GM12878 (cell line): ENCODE measurements around the gene DAZAP2. TPM values are rescaled to one million over a fixed set of nuclear protein-coding genes. Genes with fewer than 3 reads are reported as not detected.

Source experiments
- ATAC-seq: fragments of 200-7000 bp; cut with Tn5 transposase; 3 replicates; pipeline ENCODE4 v1.9.1; 2020; ENCODE audit warnings: mild to moderate bottlenecking, moderate library complexity
- BruUV-seq: library from RNA; stranded (reverse); fragments of 400-500 nt; replicated peaks from 2 replicates; lab custom pipeline; 2021; lab: Mats Ljungman, UMichigan
- CTCF ChIA-PET: fragments of 300-600 bp; sonication (Branson Sonifier 250); formaldehyde crosslinking; extraction: SDS; loops from one replicate; lab custom pipeline; 2021; ENCODE audit warnings: inconsistent platforms; lab: Yijun Ruan, JAX
- POLR2A ChIA-PET: fragments of 350-600 bp; formaldehyde crosslinking; extraction: SDS; loops from one replicate; lab custom pipeline; 2021; ENCODE audit warnings: inconsistent platforms; lab: Charles Lee
- RAD21 ChIA-PET: fragments of 300-600 bp; sonication (Branson Sonifier 250); formaldehyde crosslinking; loops from one replicate; lab custom pipeline; 2023; ENCODE audit warnings: antibody characterized with exemption; ENCODE audit not compliant: unreplicated experiment; lab: Charles Lee
- SMC1A ChIA-PET: fragments of 300-600 bp; sonication (Branson Sonifier 250); formaldehyde crosslinking; loops from one replicate; lab custom pipeline; 2023; ENCODE audit not compliant: unreplicated experiment, uncharacterized antibody; lab: Charles Lee
- DNase-seq: peaks from one replicate; pipeline ENCODE4 v3.0.0-alpha.2; 2011; ENCODE audit warnings: low read depth, low spot score
- FAIRE-seq: peaks from 3 replicates; lab custom pipeline; 2011; peaks lifted over from hg19 to GRCh38; lab: Jason Lieb, UNC
- H2AFZ ChIP-seq: 2 replicates; pipeline ENCODE4 v1.6.0; 2011; ENCODE audit warnings: low read depth, low read length, control low read depth; ENCODE audit not compliant: control insufficient read depth
- H3K27ac ChIP-seq: 2 replicates; pipeline ENCODE4 v1.5.1; 2011; ENCODE audit warnings: control low read depth; ENCODE audit not compliant: control insufficient read depth, insufficient read depth
- H3K27me3 ChIP-seq, 2 experiments: replicated peaks in 1 of 2; 2 replicates each; pipeline versions ENCODE4 v1.6.0 to v1.6.1; 2011; ENCODE audit warnings: low read length in 1 of 2; ENCODE audit not compliant: control insufficient read depth in 2 of 2, insufficient read depth in 2 of 2
- H3K36me3 ChIP-seq, 2 experiments: 2 replicates each; pipeline ENCODE4 v1.5.1; 2011; ENCODE audit warnings: low read length in 1 of 2; ENCODE audit not compliant: control insufficient read depth in 2 of 2, insufficient read depth in 2 of 2
- H3K4me1 ChIP-seq: 2 replicates; pipeline ENCODE4 v1.6.1; 2011; ENCODE audit warnings: mild to moderate bottlenecking, low read length, moderate library complexity, mixed read lengths; ENCODE audit not compliant: control insufficient read depth, insufficient read depth
- H3K4me2 ChIP-seq: 2 replicates; pipeline ENCODE4 v1.6.0; 2011; ENCODE audit warnings: control low read depth; ENCODE audit not compliant: control insufficient read depth, insufficient read depth
- H3K4me3 ChIP-seq: fragments of 200-600 bp; sonication (generic); 2 replicates; pipeline ENCODE4 v1.5.1; 2016
- H3K79me2 ChIP-seq: 2 replicates; pipeline ENCODE4 v1.6.0; 2011; ENCODE audit warnings: low read length; ENCODE audit not compliant: control insufficient read depth, insufficient read depth
- H3K9ac ChIP-seq: 2 replicates; pipeline ENCODE4 v1.8.0; 2011; ENCODE audit warnings: low read length, control low read depth, mixed read lengths; ENCODE audit not compliant: control insufficient read depth, insufficient read depth
- H3K9me3 ChIP-seq: replicated peaks from 3 replicates; pipeline ENCODE4 v1.5.1; 2011; ENCODE audit warnings: mild to moderate bottlenecking, low read length; ENCODE audit not compliant: control insufficient read depth, insufficient read depth
- H4K20me1 ChIP-seq: 2 replicates; pipeline ENCODE4 v1.6.0; 2011; ENCODE audit not compliant: control insufficient read depth, insufficient read depth
- ATF3 ChIP-seq: IDR thresholded peaks from 2 replicates; pipeline ENCODE4 v1.6.1; 2011; ENCODE audit warnings: low read depth, mild to moderate bottlenecking, low read length, moderate library complexity, borderline replicate concordance; ENCODE audit errors: extremely low read depth
- ATF7 ChIP-seq: fragments of 450-650 bp; IDR thresholded peaks from 2 replicates; pipeline ENCODE4 v1.6.1; 2016; ENCODE audit warnings: low read depth, mild to moderate bottlenecking
- IRF4 ChIP-seq: IDR thresholded peaks from 2 replicates; pipeline ENCODE4 v1.6.1; 2011; ENCODE audit warnings: low read depth, low read length
- MYB ChIP-seq: fragments of 150-350 bp; IDR thresholded peaks from 2 replicates; pipeline ENCODE4 v1.6.1; 2014; ENCODE audit warnings: mild to moderate bottlenecking, low read depth, low read length, borderline replicate concordance
- PAX8 ChIP-seq: fragments of 450-650 bp; IDR thresholded peaks from 2 replicates; pipeline ENCODE4 v1.6.1; 2017; ENCODE audit warnings: mild to moderate bottlenecking, moderate library complexity
- SREBF2 ChIP-seq: IDR thresholded peaks from 2 replicates; pipeline ENCODE4 v1.6.1; 2012; ENCODE audit warnings: mild to moderate bottlenecking, low read length
- ZNF217 ChIP-seq: fragments of 450-650 bp; IDR thresholded peaks from 2 replicates; pipeline ENCODE4 v1.6.1; 2017; ENCODE audit warnings: antibody characterized with exemption, mild to moderate bottlenecking
- whole genome bisulfite sequencing: methylation state at CpG from one replicate; pipeline ENCODE4 v1.1.6; 2016; ENCODE audit warnings: low lambda C conversion rate; ENCODE audit not compliant: insufficient replicate concordance, insufficient coverage; ENCODE audit errors: missing lambda C conversion rate; 5-methylcytosine and 5-hydroxymethylcytosine counted together
- in situ Hi-C: fragments of 300-500 bp; cut with MboI; formaldehyde crosslinking; loops from 9 replicates; pipeline ENCODE4 v1.14.3; 2018; ENCODE audit warnings: mixed read lengths
- intact Hi-C: fragments of 100-400 bp; cut with micrococcal nuclease; formaldehyde crosslinking; loops from one replicate; pipeline ENCODE4 v1.14.2; 2022; ENCODE audit not compliant: unreplicated experiment
- polyA plus RNA-seq, 11 experiments: library from polyadenylated mRNA; depleted of rRNA in 4 of 11; unstranded in 6 of 11; stranded (reverse) in 5 of 11; fragments of >200 nt; fragmentation: Nextera tagmentation in 4 of 11; fragmentation: Illumina TruSeq in 1 of 11; extraction: Ambion mirVana in 4 of 11; extraction: Trizol in 1 of 11; gene quantifications; 1 replicate in 1 of 11; 2 replicates in 10 of 11; pipeline versions ENCODE4 v1.2.1 to v1.2.3, GENCODE V29; 2011 to 2016; ENCODE audit warnings: inconsistent platforms in 2 of 11, missing spikeins in 2 of 11, low read depth in 1 of 11
- total RNA-seq, 4 experiments: library from RNA; depleted of rRNA in 3 of 4; stranded (reverse); fragments of >200 nt in 3 of 4; fragmentation: Illumina TruSeq in 1 of 4; extraction: Trizol in 1 of 4; gene quantifications; 2 replicates each; pipeline versions ENCODE4 v1.2.1 to v1.2.3, GENCODE V29; 2013 to 2021
- TF ChIP-seq, protein P1 (sequence below): fragments of 450-650 bp; formaldehyde crosslinking; IDR thresholded peaks from 2 replicates; pipeline ENCODE4 v1.4.0; 2020; ENCODE audit warnings: mild to moderate bottlenecking, moderate library complexity

The DAZAP2 gene
- total and polyA plus RNA-seq, 10 of the 15 experiments (the other 5 are each of a cell fraction or from before 2014, with no cell fraction given), result 71.0 to 267 (median 158) TPM

DNA sequence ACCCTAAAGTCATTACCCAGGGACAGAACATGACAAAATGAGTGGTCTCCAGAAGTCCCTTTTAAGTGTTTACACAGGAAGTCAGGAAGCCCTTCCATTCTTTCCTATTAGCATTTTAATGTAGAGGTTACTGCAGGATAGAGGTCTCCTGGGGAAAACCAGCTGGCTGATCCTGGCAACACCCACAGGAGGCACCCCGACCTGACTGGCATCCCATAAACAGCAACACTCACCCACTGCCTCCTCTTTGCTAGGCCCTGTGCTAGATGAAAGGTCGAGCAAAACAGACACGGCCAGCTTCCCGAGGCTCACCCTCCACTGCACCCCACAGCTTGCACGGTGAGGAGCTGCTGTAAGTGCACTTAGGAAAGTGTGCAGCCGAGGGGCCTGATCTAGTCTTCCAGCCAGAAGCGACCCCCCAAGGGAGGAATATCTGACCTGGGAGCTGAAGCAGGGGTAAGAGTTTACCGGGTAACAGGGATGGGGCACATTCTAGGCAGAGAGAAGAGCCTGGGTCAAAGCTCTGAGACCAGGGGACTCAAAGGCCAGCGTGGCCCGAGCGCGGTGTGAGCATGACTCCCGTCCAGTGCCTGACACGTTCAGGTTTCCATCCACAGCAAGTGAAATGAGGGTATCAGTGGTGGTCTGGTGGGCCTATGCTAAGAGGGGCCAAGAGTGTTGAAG, 9.0 kb downstream of the DAZAP2 start:
- Histone ChIP-seq H3K27me3 (no peaks in the 10 kb centered on the region), H3K27ac (no peak overlapping the region), H3K9me3 (no peaks in the 10 kb centered on the region), H3K9ac (no peak overlapping the region), H3K36me3 (peaks cover 0 to 16% of the 10 kb centered on the region in 2 experiments; a peak in 2 of 4 replicates), H4K20me1 (no peaks in the 10 kb centered on the region), H3K79me2 (no peaks in the 10 kb centered on the region), H3K4me1 (peaks cover 10% of the 10 kb centered on the region), H3K4me3 (no peak overlapping the region), H3K4me2 (no peak overlapping the region), H2AFZ (no peak overlapping the region)
- ChIA-PET RAD21 (interaction anchor here (1.1 to 1.7 kb wide), 2 partner anchors 94 to 162 kb away, joined by 3 to 4 read pairs; no protein-coding TSS in a partner anchor), CTCF (interaction anchor here (0.8 kb wide), 1 partner anchor 94 kb away, joined by 3 read pairs; no protein-coding TSS in a partner anchor), POLR2A (no interaction called here), SMC1A (interaction anchor here (0.6 kb wide), 1 partner anchor 94 kb away, joined by 3 read pairs; no protein-coding TSS in a partner anchor)
- no TSS peak for BruUV-seq
- FAIRE-seq (no peak), ATAC-seq (peak; percentile 11; the same call in 2 of the 3 replicates), DNase-seq (no peak)
- intact Hi-C loops (no loop called here), in situ Hi-C loops (no loop called here)
- WGBS, result 80% methylated on average over 14 of the region's 14 CpGs
- TF ChIP-seq PAX8 (no peak), MYB (no peak), ATF3 (no peak), IRF4 (no peak)

DNA sequence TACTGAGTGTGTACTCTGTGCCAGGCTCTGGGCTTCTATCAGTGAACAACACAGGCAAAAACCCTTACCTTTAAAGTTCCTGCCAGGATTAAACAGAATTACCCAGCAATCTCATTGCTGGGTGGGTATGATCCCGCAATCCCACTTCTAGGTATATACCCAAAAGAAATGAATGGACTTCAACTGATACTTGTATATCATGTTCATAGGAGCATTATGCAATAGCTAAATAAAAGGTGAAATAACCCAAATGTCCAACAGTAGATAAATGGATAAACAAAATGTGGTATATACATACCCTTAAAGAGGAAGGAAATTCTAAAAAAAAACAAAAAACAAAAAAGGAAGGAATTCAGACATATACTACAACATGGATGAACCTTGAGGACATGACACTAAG, 14.7 kb downstream of the DAZAP2 start:
- CTCF ChIA-PET, result interaction anchor here (0.5 to 2.9 kb wide), 23 partner anchors 9 to 1142 kb away, joined by 3 to 29 read pairs (median 5); partner anchors contain the start of genes COX14, DAZAP2, LETMD1 and SMAGP
- 95% methylated on average over 1 of the region's 1 CpG for WGBS
- Histone ChIP-seq H3K79me2 (no peaks in the 10 kb centered on the region), H3K27ac (no peak overlapping the region), H3K27me3 (no peaks in the 10 kb centered on the region), H2AFZ (no peak overlapping the region), H3K9me3 (no peaks in the 10 kb centered on the region), H3K4me3 (no peak overlapping the region), H3K36me3 (no peaks in the 10 kb centered on the region), H4K20me1 (no peaks in the 10 kb centered on the region), H3K9ac (no peak overlapping the region), H3K4me2 (no peak overlapping the region), H3K4me1 (no peaks in the 10 kb centered on the region)
- intact Hi-C loops, result loop anchor here (5.0 to 10.0 kb wide), 2 partner anchors 206 to 428 kb away; partner anchors contain the start of gene LETMD1
- SMC1A ChIA-PET, result interaction anchor here (0.7 to 2.6 kb wide), 12 partner anchors 10 to 425 kb away, joined by 3 to 11 read pairs (median 4); partner anchors contain the start of genes DAZAP2, POU6F1 and SLC11A2
- in situ Hi-C loops, result no loop called here
- RAD21 ChIA-PET, result interaction anchor here (0.5 to 1.6 kb wide), 7 partner anchors 9 to 741 kb away, joined by 3 to 8 read pairs (median 3); no protein-coding TSS in a partner anchor
- ATAC-seq, result no peak
- no peak for FAIRE-seq
- DNase-seq, result no peak
- BruUV-seq, result no TSS peak
- POLR2A ChIA-PET, result interaction anchor here (0.6 kb wide), 1 partner anchor 14 kb away, joined by 4 read pairs; no protein-coding TSS in a partner anchor
- TF ChIP-seq ZNF217 (no peak), ATF7 (no peak), SREBF2 (no peak)
- TF ChIP-seq, protein P1, sequence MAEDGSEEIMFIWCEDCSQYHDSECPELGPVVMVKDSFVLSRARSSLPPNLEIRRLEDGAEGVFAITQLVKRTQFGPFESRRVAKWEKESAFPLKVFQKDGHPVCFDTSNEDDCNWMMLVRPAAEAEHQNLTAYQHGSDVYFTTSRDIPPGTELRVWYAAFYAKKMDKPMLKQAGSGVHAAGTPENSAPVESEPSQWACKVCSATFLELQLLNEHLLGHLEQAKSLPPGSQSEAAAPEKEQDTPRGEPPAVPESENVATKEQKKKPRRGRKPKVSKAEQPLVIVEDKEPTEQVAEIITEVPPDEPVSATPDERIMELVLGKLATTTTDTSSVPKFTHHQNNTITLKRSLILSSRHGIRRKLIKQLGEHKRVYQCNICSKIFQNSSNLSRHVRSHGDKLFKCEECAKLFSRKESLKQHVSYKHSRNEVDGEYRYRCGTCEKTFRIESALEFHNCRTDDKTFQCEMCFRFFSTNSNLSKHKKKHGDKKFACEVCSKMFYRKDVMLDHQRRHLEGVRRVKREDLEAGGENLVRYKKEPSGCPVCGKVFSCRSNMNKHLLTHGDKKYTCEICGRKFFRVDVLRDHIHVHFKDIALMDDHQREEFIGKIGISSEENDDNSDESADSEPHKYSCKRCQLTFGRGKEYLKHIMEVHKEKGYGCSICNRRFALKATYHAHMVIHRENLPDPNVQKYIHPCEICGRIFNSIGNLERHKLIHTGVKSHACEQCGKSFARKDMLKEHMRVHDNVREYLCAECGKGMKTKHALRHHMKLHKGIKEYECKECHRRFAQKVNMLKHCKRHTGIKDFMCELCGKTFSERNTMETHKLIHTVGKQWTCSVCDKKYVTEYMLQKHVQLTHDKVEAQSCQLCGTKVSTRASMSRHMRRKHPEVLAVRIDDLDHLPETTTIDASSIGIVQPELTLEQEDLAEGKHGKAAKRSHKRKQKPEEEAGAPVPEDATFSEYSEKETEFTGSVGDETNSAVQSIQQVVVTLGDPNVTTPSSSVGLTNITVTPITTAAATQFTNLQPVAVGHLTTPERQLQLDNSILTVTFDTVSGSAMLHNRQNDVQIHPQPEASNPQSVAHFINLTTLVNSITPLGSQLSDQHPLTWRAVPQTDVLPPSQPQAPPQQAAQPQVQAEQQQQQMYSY (CRISPR knock-in tag), result no peak
- TF ChIP-seq, all 136 proteins: peak for 0
